ENCODE measurements around the gene EXOC8. TPM values are rescaled to one million over a fixed set of nuclear protein-coding genes. Genes with fewer than 3 reads are reported as not detected.

EXOC8 gene
- total and polyA plus RNA-seq, 2 of the 8 experiments (the other 6 are each of a cell fraction or from before 2014, with no cell fraction given), result 2.0 to 9.8 TPM

DNA sequence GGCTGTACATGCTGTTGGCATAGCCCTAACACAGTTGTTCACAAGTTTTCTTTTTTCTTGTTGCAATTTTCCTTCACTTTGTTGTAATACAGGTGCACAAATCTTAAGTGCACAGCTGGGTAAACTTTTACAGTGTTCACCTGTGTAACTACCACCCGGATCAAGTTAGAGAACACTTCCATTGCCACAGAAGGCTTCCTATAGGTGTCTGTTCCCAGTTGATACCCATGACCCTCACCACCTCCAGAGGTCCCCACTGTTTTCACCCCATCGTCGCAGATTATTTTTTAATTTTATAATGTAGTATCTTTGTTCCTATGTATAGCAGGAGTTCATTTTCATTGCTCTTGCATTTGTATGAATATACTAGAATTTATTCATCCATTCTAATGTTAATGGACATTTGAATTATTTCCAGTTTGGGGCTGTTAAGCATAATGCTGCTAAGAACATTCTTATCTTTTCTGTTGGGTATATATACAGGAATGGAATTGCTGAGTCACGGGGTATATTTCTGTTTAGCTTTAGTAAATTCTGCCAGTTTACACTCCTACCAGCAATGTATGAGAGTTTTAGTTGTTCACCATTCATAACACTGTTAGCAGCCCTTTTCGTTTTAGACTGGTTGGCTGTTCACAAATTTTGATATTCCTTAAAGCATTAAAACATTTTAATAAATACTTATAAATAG lies 16.8 kb upstream of the EXOC8 start:
- Histone ChIP-seq H2BK15ac (ENCODE audit: low read length) (no peak overlapping the region), H4K20me1 (replicated peaks in 1 of 2; ENCODE audit: control insufficient read depth in 1 of 2, insufficient read depth in 2 of 2, low read length in 2 of 2) (peaks cover 0 to 2% of the 10 kb centered on the region in 2 experiments), H2BK12ac (ENCODE audit: low read depth, low read length) (no peak overlapping the region), H3K23ac (ENCODE audit: insufficient read length) (no peak overlapping the region), H3K4me2 (ENCODE audit: insufficient read depth in 1 of 2, low read depth in 2 of 2, low read length in 2 of 2) (no peak overlapping the region), H3K4me3 (ENCODE audit: extremely low read depth in 1 of 4, insufficient read depth in 2 of 4, low read depth in 3 of 4, low read length in 4 of 4) (no peak overlapping the region), H3K23me2 (ENCODE audit: low read depth, low read length) (no peaks in the 10 kb centered on the region), H3K36me3 (ENCODE audit: control insufficient read depth in 2 of 4, insufficient read depth in 4 of 4, low read length in 3 of 4) (peaks cover 2 to 26% (median 11%) of the 10 kb centered on the region in 4 experiments; a peak in 7 of 8 replicates), H3K4me1 (replicated peaks in 1 of 4; ENCODE audit: control insufficient read depth in 3 of 4, insufficient read depth in 4 of 4, low read length in 3 of 4) (no peaks in the 10 kb centered on the region), H3K79me1 (ENCODE audit: low read depth, low read length) (no peaks in the 10 kb centered on the region), H3K79me2 (ENCODE audit: control insufficient read depth in 1 of 2, insufficient read depth in 2 of 2, low read length in 2 of 2) (no peaks in the 10 kb centered on the region), H3K14ac (ENCODE audit: insufficient read length) (no peak overlapping the region), H2AFZ (ENCODE audit: low read length) (no peak overlapping the region), H3K9me3 (ENCODE audit: insufficient read depth in 2 of 2, low read depth in 1 of 2, low read length in 1 of 2) (no peaks in the 10 kb centered on the region), H3K27me3 (replicated peaks in 1 of 4; ENCODE audit: control insufficient read depth in 3 of 4, extremely low read depth in 1 of 4, insufficient read depth in 3 of 4, low read length in 3 of 4) (no peaks in the 10 kb centered on the region), H3K27ac (ENCODE audit: low read depth, low read length) (no peak overlapping the region), H2BK120ac (replicated peaks; ENCODE audit: low read depth, low read length) (no peak overlapping the region), H2AK5ac (ENCODE audit: low read depth, low read length) (no peak overlapping the region), H3K18ac (ENCODE audit: extremely low read depth, low read length) (no peak overlapping the region), H4K5ac (ENCODE audit: insufficient read length, low read depth, low read length) (no peak overlapping the region), H3K9ac (replicated peaks in 1 of 4; ENCODE audit: extremely low read depth in 1 of 4, low read depth in 3 of 4, low read length in 3 of 4) (no peak overlapping the region), H3K4ac (replicated peaks; ENCODE audit: insufficient read length, low read depth, low read length) (no peak overlapping the region), H2BK5ac (ENCODE audit: low read depth, low read length) (no peak overlapping the region), H2BK20ac (ENCODE audit: low read length) (no peak overlapping the region), H3K56ac (replicated peaks; ENCODE audit: insufficient read length, low read depth, low read length) (no peak overlapping the region), H4K91ac (replicated peaks; ENCODE audit: insufficient read length, low read length) (no peak overlapping the region), H4K8ac (ENCODE audit: extremely low read depth, insufficient read depth, low read length) (no peak overlapping the region)
- TF ChIP-seq CREB1 (IDR thresholded peaks at IDR 0.05), result no peak
- no peak for TF ChIP-seq GABPA (IDR thresholded peaks at IDR 0.05; ENCODE audit: borderline replicate concordance, insufficient read depth, low read length)
- TF ChIP-seq, protein P1, sequence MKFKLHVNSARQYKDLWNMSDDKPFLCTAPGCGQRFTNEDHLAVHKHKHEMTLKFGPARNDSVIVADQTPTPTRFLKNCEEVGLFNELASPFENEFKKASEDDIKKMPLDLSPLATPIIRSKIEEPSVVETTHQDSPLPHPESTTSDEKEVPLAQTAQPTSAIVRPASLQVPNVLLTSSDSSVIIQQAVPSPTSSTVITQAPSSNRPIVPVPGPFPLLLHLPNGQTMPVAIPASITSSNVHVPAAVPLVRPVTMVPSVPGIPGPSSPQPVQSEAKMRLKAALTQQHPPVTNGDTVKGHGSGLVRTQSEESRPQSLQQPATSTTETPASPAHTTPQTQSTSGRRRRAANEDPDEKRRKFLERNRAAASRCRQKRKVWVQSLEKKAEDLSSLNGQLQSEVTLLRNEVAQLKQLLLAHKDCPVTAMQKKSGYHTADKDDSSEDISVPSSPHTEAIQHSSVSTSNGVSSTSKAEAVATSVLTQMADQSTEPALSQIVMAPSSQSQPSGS (IDR thresholded peaks at IDR 0.05; ENCODE audit: low read length), result no peak
- no peak for TF ChIP-seq TEAD4 (IDR thresholded peaks at IDR 0.05; ENCODE audit: low read depth, low read length)
- no peak for TF ChIP-seq CHD1 (IDR thresholded peaks at IDR 0.05; ENCODE audit: low read depth, low read length)
- TF ChIP-seq SIX5 (IDR thresholded peaks at IDR 0.05; ENCODE audit: low read depth, low read length), result no peak
- no peak for TF ChIP-seq CEBPB (IDR thresholded peaks at IDR 0.05; ENCODE audit: low read depth, low read length)
- TF ChIP-seq SUZ12 (IDR thresholded peaks at IDR 0.05; ENCODE audit: low read length), result no peak
- no peak for TF ChIP-seq CHD2 (IDR thresholded peaks at IDR 0.05; ENCODE audit: low read length)
- TF ChIP-seq POLR2A (IDR thresholded peaks at IDR 0.05; ENCODE audit: control extremely low read depth in 1 of 2, low read depth in 2 of 2, low read length in 2 of 2), result no peak
- 89% methylated on average over 5 of the region's 5 CpGs; no CpG with 5 or more reads in 1 of the 2 experiments for WGBS, 2 experiments (ENCODE audit: extremely low coverage in 1 of 2, insufficient coverage in 1 of 2, insufficient read length in 1 of 2, insufficient replicate concordance in 2 of 2, low coverage in 1 of 2, low lambda C conversion rate in 2 of 2, missing lambda C conversion rate in 1 of 2)
- DNase-seq (ENCODE audit: low read depth in 1 of 2, low spot score in 2 of 2) (no peak), FAIRE-seq (no peak)
- CTCF ChIA-PET (ENCODE audit: partially characterized antibody), result interaction anchor here (1.5 to 1.7 kb wide), 2 partner anchors 247 to 249 kb away, joined by 3 to 4 read pairs; no protein-coding TSS in a partner anchor
- POLR2A ChIA-PET (ENCODE audit: partially characterized antibody), result no interaction called here
